Measurements from ENCODE around the gene ATG101.

DNA sequence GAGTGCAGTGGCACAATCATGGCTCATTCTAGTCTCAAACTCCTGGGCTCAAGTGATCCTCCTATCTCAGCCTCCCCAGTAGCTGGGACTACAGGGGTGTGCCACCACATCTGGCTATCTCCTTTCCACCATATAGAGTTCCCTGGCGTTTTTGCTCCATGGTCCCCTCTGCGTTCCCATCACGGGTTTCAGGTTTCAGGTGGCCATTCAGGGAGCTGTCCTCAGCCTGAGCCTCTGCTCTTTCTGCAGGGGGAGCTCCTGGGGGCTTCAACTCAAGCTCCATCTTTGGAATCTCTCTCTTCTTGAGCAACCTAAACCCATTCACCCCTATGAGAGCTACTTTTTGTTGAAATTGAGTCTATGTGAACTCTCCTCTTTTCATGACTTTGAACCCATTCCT lies 21.3 kb downstream of the ATG101 start:
- TF ChIP-seq EZH2 (IDR thresholded peaks at IDR 0.05), result no peak
- TF ChIP-seq, protein P1, sequence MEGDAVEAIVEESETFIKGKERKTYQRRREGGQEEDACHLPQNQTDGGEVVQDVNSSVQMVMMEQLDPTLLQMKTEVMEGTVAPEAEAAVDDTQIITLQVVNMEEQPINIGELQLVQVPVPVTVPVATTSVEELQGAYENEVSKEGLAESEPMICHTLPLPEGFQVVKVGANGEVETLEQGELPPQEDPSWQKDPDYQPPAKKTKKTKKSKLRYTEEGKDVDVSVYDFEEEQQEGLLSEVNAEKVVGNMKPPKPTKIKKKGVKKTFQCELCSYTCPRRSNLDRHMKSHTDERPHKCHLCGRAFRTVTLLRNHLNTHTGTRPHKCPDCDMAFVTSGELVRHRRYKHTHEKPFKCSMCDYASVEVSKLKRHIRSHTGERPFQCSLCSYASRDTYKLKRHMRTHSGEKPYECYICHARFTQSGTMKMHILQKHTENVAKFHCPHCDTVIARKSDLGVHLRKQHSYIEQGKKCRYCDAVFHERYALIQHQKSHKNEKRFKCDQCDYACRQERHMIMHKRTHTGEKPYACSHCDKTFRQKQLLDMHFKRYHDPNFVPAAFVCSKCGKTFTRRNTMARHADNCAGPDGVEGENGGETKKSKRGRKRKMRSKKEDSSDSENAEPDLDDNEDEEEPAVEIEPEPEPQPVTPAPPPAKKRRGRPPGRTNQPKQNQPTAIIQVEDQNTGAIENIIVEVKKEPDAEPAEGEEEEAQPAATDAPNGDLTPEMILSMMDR (IDR thresholded peaks at IDR 0.05), result no peak

Data from neural progenitor cell (in vitro differentiated cells).